Fibroblast of pulmonary artery (primary cell): ENCODE measurements around the gene DENND2C.

Experiments used
- DNase-seq: peaks from one replicate; pipeline ENCODE4 v3.0.0-alpha.2; 2010; ENCODE audit warnings: low read depth
- H3K4me3 ChIP-seq: replicated peaks from 2 replicates; pipeline ENCODE4 v1.5.1; 2011; ENCODE audit warnings: low read depth, mild to moderate bottlenecking, control low read depth, low read length, moderate library complexity
- TF ChIP-seq, protein P1 (sequence below): IDR thresholded peaks from 2 replicates; pipeline ENCODE4 v1.5.1; 2011; ENCODE audit warnings: mild to moderate bottlenecking, control low read depth, low read length, inconsistent platforms; ENCODE audit errors: missing control alignments

Gene DENND2C

DNA sequence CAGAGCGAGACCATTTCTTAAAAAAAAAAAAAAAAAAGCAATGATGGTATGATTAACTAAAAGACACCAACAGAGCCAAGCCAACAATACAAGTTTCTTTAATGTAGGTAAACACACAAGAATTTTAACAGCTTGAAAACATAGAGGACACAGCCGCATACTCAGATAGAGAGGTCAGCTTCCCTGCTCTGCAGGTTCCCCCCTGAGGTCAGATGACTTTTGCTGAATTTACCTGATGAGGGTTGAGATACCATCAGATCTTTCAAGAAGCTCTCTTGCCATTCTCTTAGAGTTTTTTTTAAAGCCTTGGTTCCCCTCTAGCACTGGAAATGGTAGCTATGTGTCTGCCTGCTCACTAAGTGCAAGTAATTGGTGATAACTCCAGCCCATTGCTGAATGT lies 119.5 kb downstream of the DENND2C start:
- no peak overlapping the region for H3K4me3 ChIP-seq
- TF ChIP-seq, protein P1, sequence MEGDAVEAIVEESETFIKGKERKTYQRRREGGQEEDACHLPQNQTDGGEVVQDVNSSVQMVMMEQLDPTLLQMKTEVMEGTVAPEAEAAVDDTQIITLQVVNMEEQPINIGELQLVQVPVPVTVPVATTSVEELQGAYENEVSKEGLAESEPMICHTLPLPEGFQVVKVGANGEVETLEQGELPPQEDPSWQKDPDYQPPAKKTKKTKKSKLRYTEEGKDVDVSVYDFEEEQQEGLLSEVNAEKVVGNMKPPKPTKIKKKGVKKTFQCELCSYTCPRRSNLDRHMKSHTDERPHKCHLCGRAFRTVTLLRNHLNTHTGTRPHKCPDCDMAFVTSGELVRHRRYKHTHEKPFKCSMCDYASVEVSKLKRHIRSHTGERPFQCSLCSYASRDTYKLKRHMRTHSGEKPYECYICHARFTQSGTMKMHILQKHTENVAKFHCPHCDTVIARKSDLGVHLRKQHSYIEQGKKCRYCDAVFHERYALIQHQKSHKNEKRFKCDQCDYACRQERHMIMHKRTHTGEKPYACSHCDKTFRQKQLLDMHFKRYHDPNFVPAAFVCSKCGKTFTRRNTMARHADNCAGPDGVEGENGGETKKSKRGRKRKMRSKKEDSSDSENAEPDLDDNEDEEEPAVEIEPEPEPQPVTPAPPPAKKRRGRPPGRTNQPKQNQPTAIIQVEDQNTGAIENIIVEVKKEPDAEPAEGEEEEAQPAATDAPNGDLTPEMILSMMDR, result no peak
- no peak for DNase-seq

DNA sequence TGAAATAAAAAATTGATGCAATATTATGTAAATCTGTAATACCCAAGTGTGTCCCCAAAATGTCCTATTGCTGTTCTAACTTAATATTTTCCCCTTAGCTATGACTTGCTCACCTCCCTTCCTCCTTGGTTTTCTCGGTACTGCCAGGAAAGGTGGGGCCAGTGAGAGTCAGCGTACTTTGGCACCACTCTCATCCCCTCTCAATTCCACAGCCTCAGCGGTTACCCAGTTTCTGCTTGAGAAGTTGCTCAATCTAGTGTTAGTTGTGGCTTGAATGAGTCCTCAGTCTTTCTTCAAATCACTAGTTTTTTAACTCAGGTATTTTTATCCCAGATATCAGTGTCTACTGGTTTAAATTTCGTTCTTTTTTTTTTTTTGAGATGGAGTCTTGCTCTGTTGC lies 120.7 kb downstream of the DENND2C start:
- peak; percentile 7 for DNase-seq
- H3K4me3 ChIP-seq, result no peak overlapping the region
- TF ChIP-seq, protein P1, result no peak

DNA sequence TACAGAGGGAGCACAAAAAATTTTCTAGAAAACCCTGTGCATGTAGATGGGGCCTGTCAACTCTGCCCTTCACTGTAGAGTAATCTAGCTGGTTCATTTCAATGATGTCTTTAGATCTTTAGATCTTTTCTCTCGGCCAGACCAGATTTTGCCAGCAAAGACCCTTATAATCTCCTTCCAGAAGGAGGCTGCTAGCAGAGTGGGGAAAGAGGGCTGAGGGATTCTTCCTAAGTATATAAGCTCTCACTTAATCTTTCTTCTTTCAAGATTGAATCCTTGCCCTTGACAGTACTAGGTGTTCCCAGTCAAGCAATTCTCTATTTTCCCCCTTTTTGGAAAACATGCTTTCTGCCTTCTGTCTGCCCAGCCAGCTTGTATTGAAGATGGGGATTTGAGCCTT lies 122.8 kb downstream of the DENND2C start:
- DNase-seq, result no peak
- H3K4me3 ChIP-seq, result no peak overlapping the region
- TF ChIP-seq, protein P1, result no peak

DNA sequence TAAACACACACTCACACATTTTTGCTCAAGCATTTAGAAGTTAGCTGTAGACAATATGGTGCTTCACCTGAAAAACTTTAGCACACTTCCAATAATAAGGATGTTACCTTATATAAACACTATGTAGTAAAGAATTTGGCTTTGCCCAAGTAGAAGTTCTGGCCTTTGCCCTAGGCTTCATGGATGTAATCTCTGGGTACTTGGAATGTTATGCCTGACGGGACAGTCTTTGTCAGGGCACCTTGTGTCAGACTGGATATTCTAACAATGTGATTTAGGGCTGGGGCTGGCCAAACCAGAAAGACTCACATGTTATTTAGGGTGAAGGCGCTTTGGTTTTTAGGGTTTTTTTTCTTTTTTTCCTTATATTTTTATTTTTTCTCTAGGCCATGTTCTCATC lies 124.1 kb downstream of the DENND2C start:
- no peak for DNase-seq
- TF ChIP-seq, protein P1, result no peak
- no peak overlapping the region for H3K4me3 ChIP-seq

DNA sequence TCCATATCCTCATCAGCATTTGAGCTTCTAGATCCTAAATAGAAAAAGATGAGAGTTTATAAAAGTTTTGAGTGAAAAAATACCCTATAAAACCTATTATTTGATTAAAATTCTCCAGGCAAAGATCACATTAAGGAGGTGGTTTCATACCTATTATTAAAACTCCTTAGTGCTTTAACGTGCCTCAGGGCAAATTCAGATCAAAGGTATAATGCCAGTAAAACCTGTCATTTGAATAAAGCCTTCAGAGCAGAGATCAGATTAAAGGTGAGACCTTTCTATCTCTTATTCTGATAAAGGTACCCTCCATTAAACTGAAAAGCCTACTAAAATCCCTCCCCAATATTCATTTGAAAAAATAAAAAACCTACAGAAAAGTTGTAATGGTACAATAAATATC lies 124.5 kb downstream of the DENND2C start:
- DNase-seq, result no peak
- TF ChIP-seq, protein P1, result no peak
- no peak overlapping the region for H3K4me3 ChIP-seq

DNA sequence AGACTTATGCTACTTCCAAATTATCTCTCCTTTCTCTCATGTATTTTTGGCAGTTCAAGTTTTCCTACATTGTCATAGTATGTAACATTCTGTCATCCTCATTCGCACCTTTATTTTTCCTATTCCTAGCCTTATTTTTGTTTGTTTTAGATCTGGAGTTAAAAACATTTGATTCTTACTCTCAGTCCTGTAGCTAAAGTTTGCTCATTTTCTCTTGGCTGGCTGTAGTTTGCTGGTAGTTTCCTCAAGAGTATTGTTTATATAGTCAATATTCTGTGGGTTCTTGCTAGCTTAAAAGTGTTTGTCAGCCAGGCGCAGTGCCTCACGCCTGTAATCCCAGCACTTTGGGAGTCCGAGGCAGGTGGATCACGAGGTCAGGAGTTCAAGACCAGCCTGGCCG lies 129.0 kb downstream of the DENND2C start:
- TF ChIP-seq, protein P1, result no peak
- no peak overlapping the region for H3K4me3 ChIP-seq

DNA sequence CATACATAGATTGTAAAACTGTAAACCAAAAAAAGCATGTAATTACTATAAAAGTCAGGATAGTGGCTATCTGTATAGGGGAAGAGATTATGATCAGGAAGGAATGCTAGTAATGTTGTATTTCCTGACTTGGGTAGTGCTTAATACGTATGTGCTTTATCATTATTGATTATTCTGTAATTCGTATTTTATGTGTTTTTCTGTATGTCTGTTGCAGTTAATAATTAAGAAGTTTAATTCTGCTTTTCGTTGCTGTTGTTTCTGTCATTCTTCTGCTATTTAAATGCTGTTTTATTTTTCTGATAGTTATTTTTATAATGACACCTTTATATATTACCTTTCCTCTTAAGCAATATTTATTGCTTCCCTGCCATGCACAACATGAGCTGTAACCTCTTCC lies 129.6 kb downstream of the DENND2C start:
- no peak overlapping the region for H3K4me3 ChIP-seq
- no peak for DNase-seq

More for the DNA sequence above, 129.0 kb downstream of the DENND2C start:
- no peak for DNase-seq

More for the DNA sequence above, 129.6 kb downstream of the DENND2C start:
- TF ChIP-seq, protein P1, result no peak
